K562 (cell line): ENCODE results near the gene RAB25. TPM values are rescaled to one million over a fixed set of nuclear protein-coding genes. Genes with fewer than 3 reads are reported as not detected.

ENCODE experiments used
- BRD9 ChIP-seq: fragments of 450-650 bp; IDR thresholded peaks from 2 replicates; pipeline ENCODE4 v1.6.1; 2018; ENCODE audit warnings: low read depth; ENCODE audit not compliant: partially characterized antibody
- CBFB ChIP-seq: sonication (generic); formaldehyde crosslinking; IDR thresholded peaks from 2 replicates; pipeline ENCODE4 v1.4.0; 2020; ENCODE audit warnings: mild to moderate bottlenecking, missing genetic modification reagents
- CBX2 ChIP-seq: fragments of 200-600 bp; sonication (generic); IDR thresholded peaks from one replicate; pipeline ENCODE4 v1.6.1; 2012; ENCODE audit warnings: mild to moderate bottlenecking, low read length, inconsistent platforms; ENCODE audit not compliant: insufficient read depth, poor library complexity, severe bottlenecking
- CEBPG ChIP-seq, 3 experiments: fragments of 200-800 bp in 1 of 3; sonication (Bioruptor generic) in 1 of 3; sonication (generic) in 1 of 3; formaldehyde crosslinking in 1 of 3; IDR thresholded peaks in 2 of 3; conservative IDR thresholded peaks in 1 of 3; 2 replicates each; pipeline versions ENCODE4 v1.6.1 to v1.8.0; 2016 to 2022; ENCODE audit warnings: missing compliant biosample characterization in 2 of 3, missing genetic modification characterization in 2 of 3, mild to moderate bottlenecking in 1 of 3, missing genetic modification reagents in 1 of 3
- E4F1 ChIP-seq: fragments of 250-450 bp; sonication (Bioruptor Pico); IDR thresholded peaks from 2 replicates; pipeline ENCODE4 v1.5.0; 2021; ENCODE audit warnings: mild to moderate bottlenecking, borderline replicate concordance
- ESRRA ChIP-seq: fragments of 450-650 bp; IDR thresholded peaks from 2 replicates; pipeline ENCODE4 v1.6.1; 2014; ENCODE audit warnings: low read depth, mild to moderate bottlenecking, moderate library complexity, borderline replicate concordance
- EZH2 ChIP-seq: IDR thresholded peaks from 2 replicates; pipeline ENCODE4 v1.6.1; 2012; ENCODE audit warnings: low read depth, mild to moderate bottlenecking, inconsistent platforms, low read length, borderline replicate concordance
- HNRNPLL ChIP-seq: fragments of 200-400 bp; formaldehyde crosslinking; IDR thresholded peaks from 2 replicates; pipeline ENCODE4 v1.6.1; 2017; ENCODE audit warnings: low read length, low read depth, mild to moderate bottlenecking; ENCODE audit not compliant: poor library complexity, severe bottlenecking
- NFIC ChIP-seq: fragments of 450-650 bp; IDR thresholded peaks from 2 replicates; pipeline ENCODE4 v1.6.1; 2017; ENCODE audit warnings: mild to moderate bottlenecking, inconsistent platforms
- NR2C2 ChIP-seq, 2 experiments: fragments of 200-800 bp in 1 of 2; sonication (Bioruptor generic) in 1 of 2; sonication (generic) in 1 of 2; formaldehyde crosslinking in 1 of 2; IDR thresholded peaks; 2 replicates each; pipeline versions ENCODE4 v1.6.1 to v1.8.0; 2016 to 2022; ENCODE audit warnings: mild to moderate bottlenecking in 1 of 2, missing compliant biosample characterization in 1 of 2, missing genetic modification characterization in 1 of 2, missing genetic modification reagents in 1 of 2
- RAD51 ChIP-seq: fragments of 450-650 bp; IDR thresholded peaks from 2 replicates; pipeline ENCODE4 v1.7.1; 2016; ENCODE audit warnings: low read depth, mild to moderate bottlenecking, borderline replicate concordance
- RCOR1 ChIP-seq, 2 experiments: IDR thresholded peaks; 2 replicates each; pipeline ENCODE4 v1.6.1; 2012; ENCODE audit warnings: low read depth in 2 of 2, low read length in 2 of 2, borderline replicate concordance in 1 of 2, improper control_type of control experiment in 1 of 2
- SMARCA4 ChIP-seq: fragments of 450-650 bp; IDR thresholded peaks from 2 replicates; pipeline ENCODE4 v1.6.1; 2016
- SP1 ChIP-seq: sonication (generic); formaldehyde crosslinking; IDR thresholded peaks from 2 replicates; pipeline ENCODE4 v1.8.1; 2022; ENCODE audit warnings: mild to moderate bottlenecking, missing genetic modification reagents
- TAF9B ChIP-seq: fragments of 450-650 bp; IDR thresholded peaks from 2 replicates; pipeline ENCODE4 v1.6.1; 2018; ENCODE audit warnings: mild to moderate bottlenecking; ENCODE audit not compliant: partially characterized antibody
- TAL1 ChIP-seq: fragments of 450-650 bp; IDR thresholded peaks from 2 replicates; pipeline ENCODE4 v1.6.1; 2016; ENCODE audit warnings: mild to moderate bottlenecking
- TGIF2 ChIP-seq: sonication (generic); formaldehyde crosslinking; IDR thresholded peaks from 2 replicates; pipeline ENCODE4 v1.8.1; 2022; ENCODE audit warnings: mild to moderate bottlenecking, missing genetic modification reagents, moderate library complexity
- ZBTB1 ChIP-seq: sonication (generic); formaldehyde crosslinking; IDR thresholded peaks from 2 replicates; pipeline ENCODE4 v1.8.1; 2023; ENCODE audit warnings: missing genetic modification reagents, low read depth, mild to moderate bottlenecking, borderline replicate concordance
- ZBTB9 ChIP-seq: fragments of 450-650 bp; formaldehyde crosslinking; IDR thresholded peaks from 2 replicates; pipeline ENCODE4 v1.4.0; 2020; ENCODE audit warnings: mild to moderate bottlenecking, moderate library complexity
- ZNF143 ChIP-seq: sonication (generic); formaldehyde crosslinking; IDR thresholded peaks from 2 replicates; pipeline ENCODE4 v1.9.0; 2022; ENCODE audit warnings: mild to moderate bottlenecking, missing genetic modification reagents
- ZNF395 ChIP-seq: fragments of 200-800 bp; sonication (Bioruptor generic); IDR thresholded peaks from 2 replicates; pipeline ENCODE4 v1.6.1; 2017; ENCODE audit warnings: missing genetic modification characterization, missing compliant biosample characterization
- ZNF764 ChIP-seq: fragments of 250-450 bp; sonication (Bioruptor Pico); IDR thresholded peaks from 2 replicates; pipeline ENCODE4 v1.4.0; 2020; ENCODE audit warnings: low read depth, mild to moderate bottlenecking, moderate library complexity
- polyA plus RNA-seq, 8 experiments: library from polyadenylated mRNA; depleted of rRNA in 4 of 8; stranded (reverse) in 5 of 8; unstranded in 3 of 8; fragments of >200 nt; fragmentation: Nextera tagmentation in 2 of 8; fragmentation: Illumina TruSeq in 1 of 8; extraction: Ambion mirVana in 2 of 8; extraction: Trizol in 1 of 8; gene quantifications; 2 replicates each; pipeline versions ENCODE4 v1.2.1 to v1.2.3, GENCODE V29; 2011 to 2014; ENCODE audit warnings: inconsistent platforms in 1 of 8, missing spikeins in 1 of 8
- total RNA-seq, 7 experiments: library from RNA; depleted of rRNA in 6 of 7; stranded (reverse); fragments of >200 nt in 6 of 7; fragmentation: Illumina TruSeq in 2 of 7; extraction: Trizol in 2 of 7; gene quantifications; 2 replicates each; pipeline versions ENCODE4 v1.2.1 to v1.2.3, GENCODE V29; 2011 to 2021; ENCODE audit warnings: low replicate concordance in 1 of 7

The RAB25 gene
- total and polyA plus RNA-seq, 9 of the 15 experiments (the other 6 are each of a cell fraction or from before 2014, with no cell fraction given): 0.10 to 0.27 (median 0.13) TPM; not detected in 6

- TF ChIP-seq E4F1: no peak
- TF ChIP-seq EZH2: no peak
- TF ChIP-seq RAD51: no peak
- 0 out of 2 replicates have a peak, but pooled peaks have one; percentile 36 for TF ChIP-seq ZNF395
- TF ChIP-seq BRD9: no peak
- no peak for TF ChIP-seq RCOR1 (IDR thresholded peaks at IDR 0.05; ENCODE audit: borderline replicate concordance in 1 of 2, low read depth in 2 of 2, low read length in 2 of 2)
- TF ChIP-seq TGIF2: no peak
- 0 out of 2 replicates have a peak, but pooled peaks have one; percentile 32 for TF ChIP-seq ZNF143 (CRISPR knock-in tag)
- TF ChIP-seq HNRNPLL: peak; percentile 30
- TF ChIP-seq CEBPG (CRISPR knock-in tag; IDR thresholded peaks at IDR 0.05): no peak
- TF ChIP-seq CEBPG (tag; conservative IDR thresholded peaks at IDR 0.05 in 1 of 2, IDR thresholded peaks at IDR 0.05 in 1 of 2): no peak
- TF ChIP-seq TAL1: 0 out of 2 replicates have a peak, but pooled peaks have one; percentile 6
- no peak for TF ChIP-seq ZBTB9 (CRISPR knock-in tag)
- TF ChIP-seq SP1: peak; percentile 41
- no peak for TF ChIP-seq CBX2
- TF ChIP-seq NFIC: no peak
- 0 out of 2 replicates have a peak, but pooled peaks have one; percentile 65 for TF ChIP-seq CBFB (CRISPR knock-in tag)
- TF ChIP-seq ZBTB1 (CRISPR knock-in tag): peak; percentile 14; the same call in 1 of the 2 replicates
- 0 out of 2 replicates have a peak, but pooled peaks have one; percentile 17 for TF ChIP-seq ESRRA
- peak; percentile 50; the same call in 1 of the 2 replicates for TF ChIP-seq SMARCA4
- peak; percentile 15; the same call in 1 of the 2 replicates for TF ChIP-seq NR2C2 (CRISPR knock-in tag; IDR thresholded peaks at IDR 0.05)
- peak; percentile 36; the same call in 1 of the 2 replicates for TF ChIP-seq NR2C2 (tag; IDR thresholded peaks at IDR 0.05)
- no peak for TF ChIP-seq TAF9B
- TF ChIP-seq ZNF764 (CRISPR knock-in tag): no peak
Observed at GRCh38 chr1:156114919-156115513, 54.1 kb downstream of the RAB25 start (continued).
